Upper lobe of left lung (tissue), 6 donors: ENCODE results near the gene PTGR3. TPM values are rescaled to one million over a fixed set of nuclear protein-coding genes. Genes with fewer than 3 reads are reported as not detected.

Experiments
- ATAC-seq, 2 donors: fragments of 200-7000 bp; cut with Tn5 transposase; one replicate each; pipeline ENCODE4 v1.9.1; 2022; ENCODE audit warnings: mild to moderate bottlenecking in 2 of 2, moderate library complexity in 2 of 2; ENCODE audit not compliant: low FRiP score in 2 of 2
- DNase-seq, 2 donors: peaks; one replicate each; pipeline ENCODE4 v3.0.0-alpha.2; 2019 to 2020
- H3K27ac ChIP-seq, 4 donors: fragments of 200-600 bp; sonication (generic); one replicate each; pipeline ENCODE4 v1.5.1; 2016 to 2019
- H3K27me3 ChIP-seq, 4 donors: fragments of 200-600 bp; sonication (generic); one replicate each; pipeline ENCODE4 v1.5.1; 2017 to 2019
- H3K36me3 ChIP-seq, 4 donors: fragments of 200-600 bp; sonication (generic); one replicate each; pipeline ENCODE4 v1.5.1; 2016 to 2019
- H3K4me1 ChIP-seq, 4 donors: fragments of 200-600 bp; sonication (generic); one replicate each; pipeline ENCODE4 v1.5.1; 2018 to 2019
- H3K4me3 ChIP-seq, 4 donors: fragments of 200-600 bp; sonication (generic); one replicate each; pipeline ENCODE4 v1.5.1; 2017 to 2019; ENCODE audit warnings: mild to moderate bottlenecking in 2 of 4, moderate library complexity in 1 of 4
- H3K9me3 ChIP-seq, 4 donors: fragments of 200-600 bp; sonication (generic); one replicate each; pipeline ENCODE4 v1.5.1; 2018 to 2019
- CTCF ChIP-seq, 6 experiments: fragments of 450-650 bp in 4 of 6; fragments of 200-600 bp in 2 of 6; sonication (generic) in 2 of 6; IDR thresholded peaks; one replicate each; pipeline ENCODE4 v1.5.1; 2016 to 2019; ENCODE audit warnings: antibody characterized with exemption in 6 of 6
- EP300 ChIP-seq, 4 donors: sonication (generic); formaldehyde crosslinking; IDR thresholded peaks; one replicate each; pipeline ENCODE4 v1.5.1; 2017; ENCODE audit warnings: antibody characterized with exemption in 4 of 4, control low read depth in 2 of 4
- POLR2A ChIP-seq, 4 donors: fragments of 450-650 bp; IDR thresholded peaks; one replicate each; pipeline ENCODE4 v1.5.1; 2016 to 2017; ENCODE audit warnings: antibody characterized with exemption in 4 of 4, mild to moderate bottlenecking in 2 of 4
- POLR2AphosphoS5 ChIP-seq, 2 donors: sonication (generic); formaldehyde crosslinking; IDR thresholded peaks; one replicate each; pipeline ENCODE4 v1.5.1; 2017; ENCODE audit warnings: antibody characterized with exemption in 2 of 2
- WGBS, 2 donors: methylation state at CpG; one replicate each; pipeline ENCODE4 v1.1.5; 2017 to 2018; 5-methylcytosine and 5-hydroxymethylcytosine counted together
- total RNA-seq, 6 donors: library from RNA; depleted of rRNA in 4 of 6; stranded (reverse); fragments of >200 nt in 4 of 6; gene quantifications; one replicate each; pipeline versions ENCODE4 v1.1.0 to v1.2.1, GENCODE V29; 2016 to 2021
- donor health status: DM: no; HTN: no; CAD: no; lungs with moderate emphysema.
- donor health status: DM: no; HTN: yes; CAD: no; lungs with severe emphysema.

Gene PTGR3
- total RNA-seq, 6 donors from 2014 or later, result 12.2 to 36.8 (median 26.5) TPM

- no peak for ATAC-seq
- DNase-seq, result peak in 1 of 2 donors; percentile 51
- TF ChIP-seq CTCF (IDR thresholded peaks at IDR 0.05) (no peak), EP300 (IDR thresholded peaks at IDR 0.05) (no peak), POLR2AphosphoS5 (IDR thresholded peaks at IDR 0.05) (no peak), POLR2A (IDR thresholded peaks at IDR 0.05) (no peak)
- no peaks in the 10 kb centered on the region for H3K27me3 ChIP-seq
- peak overlapping the region in 3 of 4 donors; percentile 94 to 98 (median 96) for H3K4me3 ChIP-seq
- 68 to 78% methylated on average over 14 of the region's 14 CpGs for WGBS, 2 donors
- peak overlapping the region in 3 of 4 donors; percentile 40 to 99 (median 48) for H3K27ac ChIP-seq
- H3K9me3 ChIP-seq, result no peaks in the 10 kb centered on the region
- H3K36me3 ChIP-seq, result peaks cover 0 to 8% (median 2%) of the 10 kb centered on the region in 4 donors
- peaks cover 41 to 51% (median 46%) of the 10 kb centered on the region in 4 donors for H3K4me1 ChIP-seq
Measured at GRCh38 chr18:75206452-75207309, 2.3 kb downstream of the PTGR3 start.

GRCh38 chr18:75205514-75206132, 3.3 kb downstream of the PTGR3 start:
- WGBS, 2 donors, result 66 to 70% methylated on average over 16 of the region's 16 CpGs
- TF ChIP-seq POLR2A (IDR thresholded peaks at IDR 0.05) (no peak), POLR2AphosphoS5 (IDR thresholded peaks at IDR 0.05) (no peak), EP300 (IDR thresholded peaks at IDR 0.05) (no peak), CTCF (IDR thresholded peaks at IDR 0.05) (no peak)
- DNase-seq, result no peak
- no peak for ATAC-seq
- Histone ChIP-seq H3K27me3 (no peaks in the 10 kb centered on the region), H3K4me1 (peaks cover 41 to 51% (median 46%) of the 10 kb centered on the region in 4 donors), H3K4me3 (peak overlapping the region in 3 of 4 donors; percentile 27 to 50 (median 50)), H3K9me3 (no peaks in the 10 kb centered on the region), H3K27ac (peak overlapping the region in 1 of 4 donors; percentile 60), H3K36me3 (peaks cover 0 to 16% (median 4%) of the 10 kb centered on the region in 4 donors)

DNA sequence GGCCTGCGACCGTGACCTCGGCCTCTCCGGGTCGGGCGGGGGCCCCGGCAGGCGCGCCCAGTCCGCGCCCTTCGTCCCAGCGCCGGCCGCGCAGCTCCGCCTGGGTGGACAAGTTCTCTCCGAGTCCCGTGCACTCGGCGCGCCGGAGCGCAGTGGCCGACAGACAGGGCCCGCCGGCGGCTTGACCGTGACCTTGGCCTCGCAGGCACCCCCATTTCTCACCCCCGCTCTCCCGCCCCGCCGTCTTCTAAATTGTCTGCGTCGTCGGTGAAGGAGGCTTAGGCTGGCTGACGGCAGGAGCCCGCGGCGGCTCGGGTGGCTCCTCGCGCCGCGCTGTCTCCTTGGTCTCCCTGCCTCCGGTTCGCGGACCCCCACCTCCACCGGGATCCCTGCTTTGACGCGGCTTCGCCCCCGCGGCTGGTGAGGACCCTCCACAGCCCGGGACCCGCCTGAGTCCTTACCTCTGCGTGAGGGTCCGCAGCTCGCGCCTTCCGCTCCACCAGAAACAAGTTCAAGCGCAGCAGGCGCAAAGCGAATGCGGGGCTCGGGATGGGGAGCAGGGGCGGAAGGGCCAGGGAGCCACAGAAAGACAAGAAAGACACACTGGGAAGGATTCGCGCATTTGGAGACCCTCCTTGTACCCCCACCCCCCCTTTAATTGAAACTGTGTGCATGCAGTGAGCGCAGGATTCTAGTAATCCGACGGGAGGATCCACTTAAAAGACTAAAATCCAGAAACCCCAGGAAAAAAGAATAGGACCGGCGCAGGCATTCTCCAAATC, 4.0 kb downstream of the PTGR3 start:
- ATAC-seq, result peak in 1 of 2 donors; percentile 27
- peak in 1 of 2 donors; percentile 90 for DNase-seq
- WGBS, 2 donors, result 36 to 63% methylated on average over 13 to 63 of the region's 75 CpGs
- TF ChIP-seq CTCF (IDR thresholded peaks at IDR 0.05), result no peak
- TF ChIP-seq POLR2AphosphoS5 (IDR thresholded peaks at IDR 0.05), result no peak
- no peak for TF ChIP-seq POLR2A (IDR thresholded peaks at IDR 0.05)
- TF ChIP-seq EP300 (IDR thresholded peaks at IDR 0.05), result no peak
- H3K27me3 ChIP-seq, result no peaks in the 10 kb centered on the region
- no peaks in the 10 kb centered on the region for H3K9me3 ChIP-seq
- H3K4me1 ChIP-seq, result peaks cover 37 to 46% (median 40%) of the 10 kb centered on the region in 4 donors
- peaks cover 0 to 21% (median 10%) of the 10 kb centered on the region in 4 donors for H3K36me3 ChIP-seq
- peak overlapping the region in 3 of 4 donors; percentile 9 to 60 (median 56) for H3K27ac ChIP-seq
- peak overlapping the region; percentile 21 to 50 (median 38) for H3K4me3 ChIP-seq

DNA sequence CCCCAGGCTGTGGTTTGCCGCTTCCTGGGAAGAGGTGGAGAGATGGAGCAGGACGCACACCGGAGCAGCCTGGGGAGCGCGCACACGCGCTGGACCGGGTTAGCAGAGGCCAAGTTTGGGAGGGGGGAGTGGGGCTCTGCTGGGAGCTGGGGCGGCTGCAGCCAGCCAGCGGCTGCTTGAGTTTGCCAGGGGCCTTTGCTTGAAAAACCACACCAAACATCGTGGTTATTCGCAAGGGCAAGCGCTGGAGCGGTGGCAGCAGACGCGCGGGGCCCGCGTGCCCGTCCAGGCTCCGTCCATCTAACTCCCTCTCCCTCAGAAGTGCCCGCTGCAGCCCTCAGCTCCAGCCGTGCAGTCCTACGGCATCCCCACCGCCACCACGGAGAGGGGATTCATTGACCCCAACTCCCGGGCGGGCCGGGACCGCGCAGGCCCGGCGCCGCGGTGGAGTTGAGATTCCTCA, 4.6 kb downstream of the PTGR3 start:
- H3K27ac ChIP-seq, result peak overlapping the region in 1 of 4 donors; percentile 60
- 56 to 60% methylated on average over 4 to 21 of the region's 35 CpGs for WGBS, 2 donors
- H3K27me3 ChIP-seq, result no peaks in the 10 kb centered on the region
- no peak for DNase-seq
- H3K4me1 ChIP-seq, result peaks cover 36 to 43% (median 38%) of the 10 kb centered on the region in 4 donors
- H3K9me3 ChIP-seq, result no peaks in the 10 kb centered on the region
- ATAC-seq, result peak in 1 of 2 donors; percentile 0
- TF ChIP-seq EP300 (IDR thresholded peaks at IDR 0.05), result no peak
- TF ChIP-seq CTCF (IDR thresholded peaks at IDR 0.05), result no peak
- no peak for TF ChIP-seq POLR2A (IDR thresholded peaks at IDR 0.05)
- no peak for TF ChIP-seq POLR2AphosphoS5 (IDR thresholded peaks at IDR 0.05)
- H3K36me3 ChIP-seq, result peaks cover 0 to 24% (median 12%) of the 10 kb centered on the region in 4 donors
- H3K4me3 ChIP-seq, result peak overlapping the region; percentile 21 to 50 (median 38)
